Liver (tissue), 9 donors: Measurements from ENCODE around the gene PCDHGB4. TPM values are rescaled to one million over a fixed set of nuclear protein-coding genes. Genes with fewer than 3 reads are reported as not detected.

Source experiments
- DNase-seq: peaks from one replicate; pipeline ENCODE4 v3.0.0-alpha.2; 2017; ENCODE audit warnings: low spot score
- H3K27ac ChIP-seq, 2 donors: one replicate each; pipeline ENCODE4 v1.7.0; 2013; ENCODE audit warnings: inconsistent platforms in 2 of 2, low read length in 2 of 2, control low read depth in 1 of 2, low read depth in 1 of 2, mild to moderate bottlenecking in 1 of 2
- H3K27me3 ChIP-seq, 4 donors: one replicate each; pipeline versions ENCODE4 v1.6.1 to v1.7.0; 2013; ENCODE audit warnings: low read length in 3 of 4, inconsistent platforms in 1 of 4, mild to moderate bottlenecking in 1 of 4, moderate library complexity in 1 of 4; ENCODE audit not compliant: control insufficient read depth in 4 of 4, insufficient read depth in 4 of 4
- H3K36me3 ChIP-seq, 4 donors: one replicate each; pipeline versions ENCODE4 v1.6.1 to v1.7.0; 2013; ENCODE audit warnings: low read length in 3 of 4, mild to moderate bottlenecking in 3 of 4, low read depth in 1 of 4, moderate library complexity in 1 of 4; ENCODE audit not compliant: control insufficient read depth in 4 of 4, insufficient read depth in 3 of 4
- H3K4me1 ChIP-seq, 4 donors: one replicate each; pipeline versions ENCODE4 v1.6.1 to v1.7.0; 2013; ENCODE audit warnings: low read length in 3 of 4, mild to moderate bottlenecking in 3 of 4, moderate library complexity in 1 of 4; ENCODE audit not compliant: control insufficient read depth in 4 of 4, insufficient read depth in 4 of 4
- H3K4me3 ChIP-seq, 3 donors: one replicate each; pipeline versions ENCODE4 v1.6.1 to v1.7.0; 2013; ENCODE audit warnings: low read length in 3 of 3, control low read depth in 1 of 3, low read depth in 1 of 3, mild to moderate bottlenecking in 1 of 3
- H3K9ac ChIP-seq, 2 donors: one replicate each; pipeline ENCODE4 v1.7.0; 2013; ENCODE audit warnings: low read length in 2 of 2, mild to moderate bottlenecking in 2 of 2, moderate library complexity in 2 of 2, control low read depth in 1 of 2, low read depth in 1 of 2
- H3K9me3 ChIP-seq, 4 donors: one replicate each; pipeline versions ENCODE4 v1.6.1 to v1.7.0; 2013; ENCODE audit warnings: low read length in 3 of 4; ENCODE audit not compliant: control insufficient read depth in 4 of 4
- ATF3 ChIP-seq: IDR thresholded peaks from 2 replicates; pipeline ENCODE4 v1.6.1; 2016; ENCODE audit warnings: antibody characterized with exemption
- CTCF ChIP-seq: fragments of 150-350 bp; IDR thresholded peaks from 2 replicates; pipeline ENCODE4 v1.5.1; 2017; ENCODE audit warnings: improper control_type of control experiment, low read depth, low read length; ENCODE audit not compliant: missing input control
- EGR1 ChIP-seq, 2 donors: IDR thresholded peaks; 2 replicates each; pipeline ENCODE4 v1.6.1; 2016 to 2018; ENCODE audit warnings: antibody characterized with exemption in 2 of 2, low read depth in 2 of 2
- FOXA1 ChIP-seq: IDR thresholded peaks from 2 replicates; pipeline ENCODE4 v1.6.1; 2016; ENCODE audit warnings: antibody characterized with exemption
- FOXA2 ChIP-seq: IDR thresholded peaks from 2 replicates; pipeline ENCODE4 v1.6.1; 2016; ENCODE audit warnings: antibody characterized with exemption
- GABPA ChIP-seq, 2 donors: IDR thresholded peaks in 1 of 2; conservative IDR thresholded peaks in 1 of 2; 2 replicates each; pipeline ENCODE4 v1.6.1; 2016; ENCODE audit warnings: antibody characterized with exemption in 2 of 2, mild to moderate bottlenecking in 1 of 2, moderate library complexity in 1 of 2
- HNF4A ChIP-seq, 2 donors: conservative IDR thresholded peaks; 2 replicates each; pipeline ENCODE4 v1.6.1; 2016; ENCODE audit warnings: antibody characterized with exemption in 2 of 2, mild to moderate bottlenecking in 2 of 2
- HNF4G ChIP-seq: IDR thresholded peaks from 2 replicates; pipeline ENCODE4 v1.6.1; 2016; ENCODE audit warnings: antibody characterized with exemption
- JUND ChIP-seq, 2 donors: IDR thresholded peaks; 2 replicates each; pipeline ENCODE4 v1.6.1; 2016; ENCODE audit warnings: antibody characterized with exemption in 2 of 2
- MAX ChIP-seq: IDR thresholded peaks from 2 replicates; pipeline ENCODE4 v1.6.1; 2016; ENCODE audit warnings: antibody characterized with exemption
- RAD21 ChIP-seq, 2 donors: IDR thresholded peaks; 2 replicates each; pipeline ENCODE4 v1.6.1; 2016; ENCODE audit warnings: antibody characterized with exemption in 2 of 2, mild to moderate bottlenecking in 2 of 2
- REST ChIP-seq: IDR thresholded peaks from 2 replicates; pipeline ENCODE4 v1.6.1; 2016; ENCODE audit warnings: antibody characterized with exemption, mild to moderate bottlenecking
- SP1 ChIP-seq: IDR thresholded peaks from 2 replicates; pipeline ENCODE4 v1.6.1; 2018; ENCODE audit warnings: antibody characterized with exemption, mild to moderate bottlenecking
- TAF1 ChIP-seq: conservative IDR thresholded peaks from 2 replicates; pipeline ENCODE4 v1.6.1; 2016; ENCODE audit warnings: antibody characterized with exemption, mild to moderate bottlenecking
- YY1 ChIP-seq: IDR thresholded peaks from 2 replicates; pipeline ENCODE4 v1.6.1; 2016; ENCODE audit warnings: antibody characterized with exemption, mild to moderate bottlenecking
- WGBS: extraction: QIAGEN DNeasy Blood & Tissue Kit; methylation state at CpG from one replicate; pipeline ENCODE4 v1.1.7; 2013; 5-methylcytosine and 5-hydroxymethylcytosine counted together
- polyA plus RNA-seq, 2 donors: library from polyadenylated mRNA; stranded (reverse) in 1 of 2; unstranded in 1 of 2; fragments of 200-250 nt in 1 of 2; fragments of >200 nt in 1 of 2; fragmentation: Nextera tagmentation in 1 of 2; extraction: Ambion mirVana in 1 of 2; gene quantifications; one replicate each; pipeline versions ENCODE4 v1.2.1 to v1.2.3, GENCODE V29; 2013 to 2015
- total RNA-seq, 2 donors: library from RNA; depleted of rRNA; stranded (reverse); fragments of >200 nt; gene quantifications; one replicate each; pipeline ENCODE4 v1.2.3, GENCODE V29; 2014
- donor health status: healthy.
- donor health status: healthy.
- donor health status: healthy.
- donor health status: healthy.
- donor health status: healthy.

The PCDHGB4 gene
- total and polyA plus RNA-seq, 4 donors, result 0.76 to 2.8 (median 1.6) TPM

GRCh38 chr5:141399555-141400258 lies 12.2 kb downstream of the PCDHGB4 start (continued):
- no peak for TF ChIP-seq REST

GRCh38 chr5:141402553-141403243 lies 15.2 kb downstream of the PCDHGB4 start, which contains the start of gene PCDHGA9:
PCDHGA9 (plus strand) TSS chr5:141402778; CDS start chr5:141402953, 175 bp downstream.
- Histone ChIP-seq H3K4me1 (peaks cover 0 to 4% (median 0%) of the 10 kb centered on the region in 4 donors), H3K9ac (no peak within 1 kb of the TSS), H3K36me3 (no peaks in the 10 kb centered on the region), H3K9me3 (peaks cover 16 to 63% (median 36%) of the 10 kb centered on the region in 4 donors), H3K27ac (no peak within 1 kb of the TSS), H3K27me3 (peaks cover 0 to 3% (median 0%) of the 10 kb centered on the region in 4 donors), H3K4me3 (peak within 1 kb of the TSS; percentile 27 to 69 (median 63))
- WGBS, result 19% methylated on average over 27 of the region's 27 CpGs
- TF ChIP-seq CTCF (peak; percentile 50), EGR1 (IDR thresholded peaks at IDR 0.05; ENCODE audit: low read depth in 2 of 2) (no peak), RAD21 (IDR thresholded peaks at IDR 0.05) (peak; percentile 62 to 65), HNF4G (no peak), FOXA2 (no peak), MAX (no peak), YY1 (peak; percentile 26)
- no peak for DNase-seq

GRCh38 chr5:141403387-141403786 lies 15.9 kb downstream of the PCDHGB4 start:
- peaks cover 0 to 4% (median 0%) of the 10 kb centered on the region in 4 donors for H3K4me1 ChIP-seq
- H3K27me3 ChIP-seq, result peaks cover 0 to 3% (median 0%) of the 10 kb centered on the region in 4 donors
- H3K9me3 ChIP-seq, result peaks cover 16 to 63% (median 36%) of the 10 kb centered on the region in 4 donors
- no peak overlapping the region for H3K27ac ChIP-seq
- no peak overlapping the region for H3K9ac ChIP-seq
- DNase-seq, result no peak
- H3K4me3 ChIP-seq, result peak overlapping the region in 2 of 3 donors; percentile 27 to 63
- no peaks in the 10 kb centered on the region for H3K36me3 ChIP-seq
- WGBS, result 27% methylated on average over 22 of the region's 22 CpGs
- TF ChIP-seq HNF4A (conservative IDR thresholded peaks at IDR 0.05) (no peak), GABPA (IDR thresholded peaks at IDR 0.05 in 1 of 2, conservative IDR thresholded peaks at IDR 0.05 in 1 of 2) (no peak), JUND (IDR thresholded peaks at IDR 0.05) (no peak), TAF1 (no peak), ATF3 (no peak), EGR1 (IDR thresholded peaks at IDR 0.05; ENCODE audit: low read depth in 2 of 2) (no peak), MAX (no peak), SP1 (no peak), RAD21 (IDR thresholded peaks at IDR 0.05) (no peak), REST (no peak), FOXA2 (no peak), FOXA1 (no peak), HNF4G (no peak)
